HG03097 (cell line): ENCODE data around the gene MAB21L1.

Source experiments
- ATAC-seq: cut with Tn5 transposase; IDR thresholded peaks from one replicate; pipeline ENCODE4 v1.9.1; 2021; ENCODE audit not compliant: unreplicated experiment, low FRiP score

MAB21L1 gene

DNA sequence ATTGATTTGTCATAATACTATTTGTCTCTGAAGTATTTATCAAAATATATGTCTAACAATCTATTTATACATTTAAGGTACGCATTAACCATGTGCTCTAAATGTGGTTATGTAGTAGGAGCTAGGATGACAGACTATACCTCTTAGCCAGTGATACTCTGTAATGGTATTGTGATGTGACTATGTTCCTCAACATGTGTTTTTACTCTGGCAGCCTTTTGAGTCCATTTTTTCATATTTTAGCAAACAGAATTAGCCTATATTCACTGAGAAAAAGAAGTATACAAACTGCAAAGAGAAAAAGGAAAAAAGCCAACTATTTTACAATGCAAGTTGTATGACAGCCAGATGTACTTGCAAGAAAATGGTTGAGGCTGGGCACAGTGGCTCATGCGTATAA is 26.7 kb downstream of the MAB21L1 start:
- no peak for ATAC-seq

DNA sequence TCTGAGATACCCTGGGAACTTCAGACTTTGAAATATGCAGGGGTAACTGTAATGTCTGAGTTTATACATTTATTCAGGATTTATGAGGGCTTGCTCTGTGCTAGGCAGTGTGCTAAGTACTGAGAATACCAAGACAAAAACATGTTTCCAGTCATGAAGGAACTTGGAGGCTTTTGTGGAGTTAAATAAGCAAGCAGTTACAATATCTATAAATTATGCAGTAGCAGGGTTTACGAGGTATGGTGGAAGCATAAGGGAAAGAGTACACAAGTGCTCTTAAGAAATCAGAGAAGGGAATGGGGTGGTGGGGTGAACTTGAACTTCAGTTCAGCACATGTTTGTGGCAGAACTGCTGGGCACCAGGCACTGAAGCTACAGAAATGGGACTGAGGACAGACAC is 28.0 kb downstream of the MAB21L1 start:
- ATAC-seq, result no peak
